Keratinocyte (primary cell): Measurements from ENCODE around the gene HGF. TPM values are rescaled to one million over a fixed set of nuclear protein-coding genes. Genes with fewer than 3 reads are reported as not detected.

Experiments used
- DNase-seq: peaks from one replicate; pipeline ENCODE4 v3.0.0-alpha.2; 2011; ENCODE audit warnings: low read depth, missing footprints, low spot score
- FAIRE-seq: peaks from 2 replicates; lab custom pipeline; 2011; peaks lifted over from hg19 to GRCh38; lab: Jason Lieb, UNC
- H2AFZ ChIP-seq: 2 replicates; pipeline ENCODE4 v1.6.0; 2012; ENCODE audit warnings: low read length, control low read depth, inconsistent platforms; ENCODE audit not compliant: control insufficient read depth
- H3K27ac ChIP-seq: 2 replicates; pipeline ENCODE4 v1.5.1; 2011; ENCODE audit warnings: low read length; ENCODE audit not compliant: control insufficient read depth, insufficient read depth
- H3K27me3 ChIP-seq: 3 replicates; pipeline ENCODE4 v1.6.0; 2011; ENCODE audit warnings: low read length; ENCODE audit not compliant: control insufficient read depth, insufficient read depth; ENCODE audit errors: extremely low read depth
- H3K36me3 ChIP-seq, 2 experiments: 2 replicates in 1 of 2; 3 replicates in 1 of 2; pipeline ENCODE4 v1.5.1; 2011; ENCODE audit warnings: low read length in 2 of 2, mild to moderate bottlenecking in 1 of 2; ENCODE audit not compliant: control insufficient read depth in 2 of 2, insufficient read depth in 2 of 2; ENCODE audit errors: extremely low read depth in 1 of 2
- H3K4me1 ChIP-seq: 3 replicates; pipeline ENCODE4 v1.5.1; 2011; ENCODE audit warnings: low read length; ENCODE audit not compliant: control insufficient read depth, insufficient read depth; ENCODE audit errors: extremely low read depth
- H3K4me2 ChIP-seq: 3 replicates; pipeline ENCODE4 v1.6.0; 2011; ENCODE audit warnings: low read depth, low read length; ENCODE audit not compliant: control insufficient read depth, insufficient read depth; ENCODE audit errors: extremely low read depth
- H3K4me3 ChIP-seq, 3 experiments: fragments of 200-600 bp in 1 of 3; sonication (generic) in 1 of 3; 2 replicates in 2 of 3; 3 replicates in 1 of 3; pipeline ENCODE4 v1.5.1; 2011 to 2016; ENCODE audit warnings: low read length in 3 of 3, mild to moderate bottlenecking in 3 of 3, control low read depth in 2 of 3, inconsistent platforms in 1 of 3, low read depth in 1 of 3, mixed read lengths in 1 of 3, mixed run types in 1 of 3, moderate library complexity in 1 of 3; ENCODE audit not compliant: control insufficient read depth in 2 of 3, insufficient read depth in 2 of 3; ENCODE audit errors: extremely low read depth in 1 of 3
- H3K79me2 ChIP-seq: 2 replicates; pipeline ENCODE4 v1.6.0; 2012; ENCODE audit warnings: low read length; ENCODE audit not compliant: control insufficient read depth, insufficient read depth
- H3K9ac ChIP-seq: 3 replicates; pipeline ENCODE4 v1.6.0; 2011; ENCODE audit warnings: low read length; ENCODE audit not compliant: control insufficient read depth, insufficient read depth; ENCODE audit errors: extremely low read depth
- H3K9me1 ChIP-seq: 3 replicates; pipeline ENCODE4 v1.6.0; 2011; ENCODE audit warnings: low read length; ENCODE audit not compliant: control insufficient read depth, insufficient read depth; ENCODE audit errors: extremely low read depth
- H3K9me3 ChIP-seq: 2 replicates; pipeline ENCODE4 v1.5.1; 2012; ENCODE audit warnings: low read depth, low read length; ENCODE audit not compliant: control insufficient read depth
- H4K20me1 ChIP-seq: 3 replicates; pipeline ENCODE4 v1.6.0; 2011; ENCODE audit warnings: low read length; ENCODE audit not compliant: control insufficient read depth, insufficient read depth; ENCODE audit errors: extremely low read depth
- CTCF ChIP-seq, 3 experiments: IDR thresholded peaks in 1 of 3; conservative IDR thresholded peaks in 1 of 3; optimal IDR thresholded peaks in 1 of 3; 2 replicates in 2 of 3; 3 replicates in 1 of 3; pipeline versions ENCODE3 to v1.5.1; 2011; ENCODE audit warnings: low read length in 3 of 3, mild to moderate bottlenecking in 3 of 3, moderate library complexity in 2 of 3, control low read depth in 1 of 3, inconsistent platforms in 1 of 3; ENCODE audit not compliant: insufficient read depth in 2 of 3; ENCODE audit errors: extremely low read depth in 1 of 3
- EZH2 ChIP-seq: IDR thresholded peaks from one replicate; pipeline ENCODE4 v1.6.1; 2012; ENCODE audit warnings: inconsistent platforms, mild to moderate bottlenecking, low read length, moderate library complexity
- dilution Hi-C: fragments of 300-500 bp; cut with MboI; formaldehyde crosslinking; loops from one replicate; pipeline ENCODE4 v1.7.0; 2020; ENCODE audit warnings: low sequenced_read_pairs; ENCODE audit not compliant: extremely low pct_ligation_motif_present
- polyA plus RNA-seq, 5 experiments: library from polyadenylated mRNA; depleted of rRNA in 3 of 5; stranded (reverse) in 3 of 5; stranded (forward) in 1 of 5; unstranded in 1 of 5; fragments of >200 nt; gene quantifications; 1 replicate in 1 of 5; 2 replicates in 3 of 5; 3 replicates in 1 of 5; pipeline versions ENCODE4 v1.2.1 to v1.2.3, GENCODE V29; 2011 to 2012; ENCODE audit warnings: missing spikeins in 2 of 5, low read depth in 1 of 5, low replicate concordance in 1 of 5

HGF gene
- polyA plus RNA-seq, 1 donor (not counting 4 experiments of a cell fraction or from before 2014, with no cell fraction given) = not detected

- Histone ChIP-seq H3K9me3 (no peaks in the 10 kb centered on the region), H3K9me1 (no peaks in the 10 kb centered on the region), H3K4me1 (no peaks in the 10 kb centered on the region), H2AFZ (no peak overlapping the region), H4K20me1 (no peaks in the 10 kb centered on the region), H3K27ac (no peak overlapping the region), H3K4me2 (no peak overlapping the region), H3K36me3 (no peaks in the 10 kb centered on the region), H3K4me3 (no peak overlapping the region), H3K79me2 (no peaks in the 10 kb centered on the region), H3K27me3 (no peaks in the 10 kb centered on the region), H3K9ac (no peak overlapping the region)
- DNase-seq (no peak), FAIRE-seq (no peak)
- dilution Hi-C loops = no loop called here
- no peak for TF ChIP-seq EZH2
- TF ChIP-seq CTCF (optimal IDR thresholded peaks at IDR 0.05 in 1 of 3, IDR thresholded peaks at IDR 0.05 in 1 of 3, conservative IDR thresholded peaks at IDR 0.05 in 1 of 3; ENCODE audit: extremely low read depth in 1 of 3, insufficient read depth in 2 of 3, low read length in 3 of 3) = no peak
These were observed 11.3 kb upstream of the HGF start for GRCh38 chr7:81780914-81781693.

GRCh38 chr7:81779706-81780105 is 9.9 kb upstream of the HGF start:
- no peak for FAIRE-seq
- no peak for TF ChIP-seq EZH2
- no peak for TF ChIP-seq CTCF (optimal IDR thresholded peaks at IDR 0.05 in 1 of 3, IDR thresholded peaks at IDR 0.05 in 1 of 3, conservative IDR thresholded peaks at IDR 0.05 in 1 of 3; ENCODE audit: extremely low read depth in 1 of 3, insufficient read depth in 2 of 3, low read length in 3 of 3)

More at GRCh38 chr7:81779706-81780105, 9.9 kb upstream of the HGF start:
- no peak overlapping the region for H3K9ac ChIP-seq
- no peaks in the 10 kb centered on the region for H3K36me3 ChIP-seq
- no peaks in the 10 kb centered on the region for H3K79me2 ChIP-seq
- H3K27ac ChIP-seq = no peak overlapping the region
- no peak overlapping the region for H2AFZ ChIP-seq
- H3K4me2 ChIP-seq = no peak overlapping the region
- no peaks in the 10 kb centered on the region for H4K20me1 ChIP-seq
- H3K9me3 ChIP-seq = no peaks in the 10 kb centered on the region
- no peaks in the 10 kb centered on the region for H3K27me3 ChIP-seq
- dilution Hi-C loops = no loop called here
- no peaks in the 10 kb centered on the region for H3K9me1 ChIP-seq
- no peak overlapping the region for H3K4me3 ChIP-seq
- DNase-seq = no peak
- no peaks in the 10 kb centered on the region for H3K4me1 ChIP-seq
